HL-60 (cell line): ENCODE results near the gene GCGR.

Source experiments
- CTCF ChIP-seq: IDR thresholded peaks from one replicate; pipeline ENCODE4 v1.5.1; 2011; ENCODE audit warnings: low read length, control low read depth, inconsistent platforms; ENCODE audit not compliant: insufficient read depth
- GABPA ChIP-seq: IDR thresholded peaks from 2 replicates; pipeline ENCODE4 v1.6.1; 2012; ENCODE audit warnings: low read depth
- POLR2AphosphoS5 ChIP-seq: IDR thresholded peaks from 2 replicates; pipeline ENCODE4 v1.6.1; 2012; ENCODE audit warnings: low read depth
- REST ChIP-seq: IDR thresholded peaks from 2 replicates; pipeline ENCODE4 v1.6.1; 2012; ENCODE audit warnings: low read depth; ENCODE audit not compliant: insufficient replicate concordance

GRCh38 chr17:81839301-81839700, 35.4 kb downstream of the GCGR start:
- TF ChIP-seq CTCF (no peak), POLR2AphosphoS5 (no peak), GABPA (no peak), REST (no peak)
